HepG2 (cell line): ENCODE results near the gene HSDL1. TPM values are rescaled to one million over a fixed set of nuclear protein-coding genes. Genes with fewer than 3 reads are reported as not detected.

ENCODE experiments used
- CC2D1A ChIP-seq: sonication (generic); formaldehyde crosslinking; IDR thresholded peaks from 2 replicates; pipeline ENCODE4 v1.8.1; 2023; ENCODE audit warnings: mild to moderate bottlenecking, missing genetic modification reagents
- FOXA1 ChIP-seq, 2 experiments: fragments of 450-650 bp in 1 of 2; sonication (generic) in 1 of 2; formaldehyde crosslinking in 1 of 2; IDR thresholded peaks; 2 replicates each; pipeline versions ENCODE4 v1.4.0 to v1.6.1; 2016 to 2020; ENCODE audit warnings: missing genetic modification reagents in 1 of 2
- GABPA ChIP-seq, 2 experiments: IDR thresholded peaks; 2 replicates each; pipeline ENCODE4 v1.6.1; 2011 to 2016; ENCODE audit warnings: low read depth in 2 of 2, low read length in 1 of 2, missing biosample characterization in 1 of 2, missing genetic modification characterization in 1 of 2
- HMGXB3 ChIP-seq: sonication (generic); formaldehyde crosslinking; IDR thresholded peaks from 2 replicates; pipeline ENCODE4 v1.4.0; 2020; ENCODE audit warnings: missing genetic modification reagents, borderline replicate concordance
- HMGXB4 ChIP-seq, 2 experiments: sonication (generic) in 1 of 2; formaldehyde crosslinking in 1 of 2; IDR thresholded peaks; 2 replicates each; pipeline versions ENCODE4 v1.4.0 to v1.6.1; 2018 to 2020; ENCODE audit warnings: missing genetic modification reagents in 2 of 2, borderline replicate concordance in 1 of 2, low read depth in 1 of 2, mild to moderate bottlenecking in 1 of 2, missing biosample characterization in 1 of 2
- KDM2A ChIP-seq: sonication (generic); formaldehyde crosslinking; IDR thresholded peaks from 2 replicates; pipeline ENCODE4 v1.4.0; 2020; ENCODE audit warnings: low read depth, missing genetic modification reagents, borderline replicate concordance
- NCOA1 ChIP-seq: sonication (generic); formaldehyde crosslinking; IDR thresholded peaks from 2 replicates; pipeline ENCODE4 v1.9.0; 2021; ENCODE audit warnings: missing genetic modification reagents
- PHF20 ChIP-seq: sonication (generic); formaldehyde crosslinking; IDR thresholded peaks from 2 replicates; pipeline ENCODE4 v1.5.0; 2020; ENCODE audit warnings: mild to moderate bottlenecking, missing genetic modification reagents
- RAD21 ChIP-seq: fragments of 450-650 bp; formaldehyde crosslinking; IDR thresholded peaks from 2 replicates; pipeline ENCODE4 v1.5.0; 2020; ENCODE audit warnings: mild to moderate bottlenecking
- SAFB2 ChIP-seq: sonication (generic); formaldehyde crosslinking; IDR thresholded peaks from 2 replicates; pipeline ENCODE4 v1.5.1; 2020; ENCODE audit warnings: missing genetic modification reagents, low read depth, mild to moderate bottlenecking, borderline replicate concordance
- STAG1 ChIP-seq: sonication (generic); formaldehyde crosslinking; IDR thresholded peaks from 2 replicates; pipeline ENCODE4 v1.4.0; 2020; ENCODE audit warnings: missing genetic modification reagents
- THAP7 ChIP-seq: sonication (generic); formaldehyde crosslinking; IDR thresholded peaks from 2 replicates; pipeline ENCODE4 v1.8.1; 2023; ENCODE audit warnings: mild to moderate bottlenecking, missing genetic modification reagents
- ZEB1 ChIP-seq: IDR thresholded peaks from 2 replicates; pipeline ENCODE4 v1.6.1; 2012; ENCODE audit warnings: mild to moderate bottlenecking, low read depth, inconsistent platforms; ENCODE audit not compliant: insufficient replicate concordance
- ZFP91 ChIP-seq: sonication (generic); formaldehyde crosslinking; IDR thresholded peaks from 2 replicates; pipeline ENCODE4 v1.9.0; 2022; ENCODE audit warnings: missing genetic modification reagents, mild to moderate bottlenecking, borderline replicate concordance
- ZNF343 ChIP-seq: sonication (generic); formaldehyde crosslinking; IDR thresholded peaks from 2 replicates; pipeline ENCODE4 v1.4.0; 2020; ENCODE audit warnings: mild to moderate bottlenecking, missing genetic modification reagents
- polyA plus RNA-seq, 8 experiments: library from polyadenylated mRNA; depleted of rRNA in 3 of 8; stranded (reverse) in 7 of 8; unstranded in 1 of 8; fragments of >200 nt; fragmentation: Illumina TruSeq in 4 of 8; extraction: Trizol in 4 of 8; gene quantifications; 2 replicates each; pipeline versions ENCODE4 v1.2.1 to v1.2.3, GENCODE V29; 2011 to 2016; ENCODE audit warnings: low read depth in 4 of 8, missing spikeins in 1 of 8, mixed read lengths in 1 of 8; ENCODE audit not compliant: insufficient read depth in 1 of 8
- total RNA-seq, 5 experiments: library from RNA; depleted of rRNA; stranded (reverse); fragments of >200 nt; fragmentation: Illumina TruSeq; extraction: Trizol; gene quantifications; 2 replicates each; pipeline ENCODE4 v1.2.3, GENCODE V29; 2016; ENCODE audit warnings: low read depth in 1 of 5

Gene HSDL1
- total and polyA plus RNA-seq, 2 of the 13 experiments (the other 11 are each of a cell fraction or from before 2014, with no cell fraction given): 49.2 to 49.7 TPM

- TF ChIP-seq HMGXB4 (CRISPR knock-in tag; IDR thresholded peaks at IDR 0.05; ENCODE audit: borderline replicate concordance in 1 of 2, low read depth in 1 of 2) (peak in 1 of 2 experiments; percentile 81; a peak in 2 of 4 replicates), ZNF343 (CRISPR knock-in tag) (0 out of 2 replicates have a peak, but pooled peaks have one; percentile 46), KDM2A (peak; percentile 75; the same call in 1 of the 2 replicates), ZFP91 (CRISPR knock-in tag) (0 out of 2 replicates have a peak, but pooled peaks have one; percentile 19), FOXA1 (IDR thresholded peaks at IDR 0.05) (no peak), FOXA1 (CRISPR knock-in tag; IDR thresholded peaks at IDR 0.05) (0 out of 2 replicates have a peak, but pooled peaks have one; percentile 14), HMGXB3 (CRISPR knock-in tag) (0 out of 2 replicates have a peak, but pooled peaks have one; percentile 43), THAP7 (CRISPR knock-in tag) (0 out of 2 replicates have a peak, but pooled peaks have one; percentile 33), PHF20 (no peak), NCOA1 (CRISPR knock-in tag) (0 out of 2 replicates have a peak, but pooled peaks have one; percentile 33), ZEB1 (no peak), SAFB2 (CRISPR knock-in tag) (0 out of 2 replicates have a peak, but pooled peaks have one; percentile 21), CC2D1A (CRISPR knock-in tag) (0 out of 2 replicates have a peak, but pooled peaks have one; percentile 66), STAG1 (CRISPR knock-in tag) (peak; percentile 92), GABPA (IDR thresholded peaks at IDR 0.05; ENCODE audit: low read depth, low read length) (peak; percentile 33; the same call in 1 of the 2 replicates), GABPA (CRISPR knock-in tag; IDR thresholded peaks at IDR 0.05; ENCODE audit: low read depth) (peak; percentile 62), RAD21 (CRISPR knock-in tag) (peak; percentile 89)
Observed at GRCh38 chr16:84084570-84085270, 60.3 kb downstream of the HSDL1 start (continued).
